ENCODE results near the gene RGS10. TPM values are rescaled to one million over a fixed set of nuclear protein-coding genes. Genes with fewer than 3 reads are reported as not detected.
A peak's percentile ranks its signal among the peaks of the same experiment; 100 is the strongest.

RGS10 gene
- total RNA-seq, 1 experiment from 2014 or later, result 22.6 TPM

DNA sequence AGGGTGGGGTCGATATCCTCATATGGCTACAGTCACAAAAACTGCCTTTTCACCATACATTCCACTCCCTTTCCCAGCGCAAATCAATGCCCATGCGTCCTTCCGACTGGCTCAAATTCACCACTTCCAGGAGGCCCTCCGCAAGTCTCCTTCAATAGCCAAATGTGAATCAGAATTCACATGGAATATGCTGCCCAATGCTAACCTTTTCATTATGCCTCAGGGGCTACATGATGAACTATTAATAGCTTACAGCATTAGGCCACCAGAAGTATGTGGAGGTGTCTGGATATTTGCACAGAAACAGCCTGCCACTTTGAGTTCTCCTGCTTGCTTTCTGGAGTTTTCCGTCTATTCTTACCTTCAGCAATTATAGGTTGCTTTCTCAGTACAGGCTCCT is 27.7 kb downstream of the RGS10 start (continued):
- TF ChIP-seq, protein P1, sequence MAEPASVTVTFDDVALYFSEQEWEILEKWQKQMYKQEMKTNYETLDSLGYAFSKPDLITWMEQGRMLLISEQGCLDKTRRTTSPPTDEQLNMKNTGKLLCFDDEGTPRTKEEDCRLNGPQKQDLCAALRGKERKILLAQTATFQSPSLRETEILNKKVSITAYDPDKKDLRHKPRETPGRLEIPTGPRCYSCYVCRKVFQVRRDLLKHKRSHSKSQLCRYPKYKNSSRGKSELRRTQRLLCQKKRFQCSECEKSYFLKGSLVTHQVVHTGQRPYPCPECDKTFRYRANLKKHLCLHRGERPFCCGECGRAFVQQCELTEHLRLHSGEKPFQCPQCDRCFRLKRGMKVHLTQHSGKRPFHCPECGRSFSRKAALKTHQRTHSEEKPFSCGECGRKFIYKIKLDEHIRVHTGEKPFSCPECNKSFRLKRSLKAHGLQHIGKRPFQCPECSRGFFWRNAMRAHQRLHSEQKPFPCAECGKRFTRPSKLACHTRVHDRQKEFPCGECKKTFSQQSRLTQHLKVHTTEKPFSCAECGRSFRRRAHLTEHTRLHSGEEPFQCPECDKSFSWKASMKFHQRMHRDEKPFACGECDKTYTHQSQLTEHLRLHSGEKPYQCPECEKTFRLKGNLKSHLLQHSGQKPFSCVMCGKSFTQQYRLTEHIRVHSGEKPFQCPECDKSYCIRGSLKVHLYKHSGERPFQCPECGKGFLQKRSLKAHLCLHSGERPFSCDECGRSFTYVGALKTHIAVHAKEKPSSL (CRISPR knock-in tag; conservative IDR thresholded peaks at IDR 0.05), result no peak
- TF ChIP-seq, protein P2, sequence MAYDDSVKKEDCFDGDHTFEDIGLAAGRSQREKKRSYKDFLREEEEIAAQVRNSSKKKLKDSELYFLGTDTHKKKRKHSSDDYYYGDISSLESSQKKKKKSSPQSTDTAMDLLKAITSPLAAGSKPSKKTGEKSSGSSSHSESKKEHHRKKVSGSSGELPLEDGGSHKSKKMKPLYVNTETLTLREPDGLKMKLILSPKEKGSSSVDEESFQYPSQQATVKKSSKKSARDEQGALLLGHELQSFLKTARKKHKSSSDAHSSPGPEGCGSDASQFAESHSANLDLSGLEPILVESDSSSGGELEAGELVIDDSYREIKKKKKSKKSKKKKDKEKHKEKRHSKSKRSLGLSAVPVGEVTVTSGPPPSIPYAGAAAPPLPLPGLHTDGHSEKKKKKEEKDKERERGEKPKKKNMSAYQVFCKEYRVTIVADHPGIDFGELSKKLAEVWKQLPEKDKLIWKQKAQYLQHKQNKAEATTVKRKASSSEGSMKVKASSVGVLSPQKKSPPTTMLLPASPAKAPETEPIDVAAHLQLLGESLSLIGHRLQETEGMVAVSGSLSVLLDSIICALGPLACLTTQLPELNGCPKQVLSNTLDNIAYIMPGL (CRISPR knock-in tag; IDR thresholded peaks at IDR 0.05), result no peak
- TF ChIP-seq PRRX2 (CRISPR knock-in tag; IDR thresholded peaks at IDR 0.05) (no peak), ZNF416 (CRISPR knock-in tag; IDR thresholded peaks at IDR 0.05) (no peak), MXD4 (CRISPR knock-in tag; IDR thresholded peaks at IDR 0.05; ENCODE audit: borderline replicate concordance) (no peak), ZBTB21 (CRISPR knock-in tag; IDR thresholded peaks at IDR 0.05; ENCODE audit: borderline replicate concordance) (no peak), ZNF138 (CRISPR knock-in tag; conservative IDR thresholded peaks at IDR 0.05) (no peak), TCF7 (CRISPR knock-in tag; IDR thresholded peaks at IDR 0.05; ENCODE audit: low read depth) (no peak)
- TF ChIP-seq, protein P3, sequence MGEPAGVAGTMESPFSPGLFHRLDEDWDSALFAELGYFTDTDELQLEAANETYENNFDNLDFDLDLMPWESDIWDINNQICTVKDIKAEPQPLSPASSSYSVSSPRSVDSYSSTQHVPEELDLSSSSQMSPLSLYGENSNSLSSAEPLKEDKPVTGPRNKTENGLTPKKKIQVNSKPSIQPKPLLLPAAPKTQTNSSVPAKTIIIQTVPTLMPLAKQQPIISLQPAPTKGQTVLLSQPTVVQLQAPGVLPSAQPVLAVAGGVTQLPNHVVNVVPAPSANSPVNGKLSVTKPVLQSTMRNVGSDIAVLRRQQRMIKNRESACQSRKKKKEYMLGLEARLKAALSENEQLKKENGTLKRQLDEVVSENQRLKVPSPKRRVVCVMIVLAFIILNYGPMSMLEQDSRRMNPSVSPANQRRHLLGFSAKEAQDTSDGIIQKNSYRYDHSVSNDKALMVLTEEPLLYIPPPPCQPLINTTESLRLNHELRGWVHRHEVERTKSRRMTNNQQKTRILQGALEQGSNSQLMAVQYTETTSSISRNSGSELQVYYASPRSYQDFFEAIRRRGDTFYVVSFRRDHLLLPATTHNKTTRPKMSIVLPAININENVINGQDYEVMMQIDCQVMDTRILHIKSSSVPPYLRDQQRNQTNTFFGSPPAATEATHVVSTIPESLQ (CRISPR knock-in tag; IDR thresholded peaks at IDR 0.05), result no peak
- TF ChIP-seq, protein P4, sequence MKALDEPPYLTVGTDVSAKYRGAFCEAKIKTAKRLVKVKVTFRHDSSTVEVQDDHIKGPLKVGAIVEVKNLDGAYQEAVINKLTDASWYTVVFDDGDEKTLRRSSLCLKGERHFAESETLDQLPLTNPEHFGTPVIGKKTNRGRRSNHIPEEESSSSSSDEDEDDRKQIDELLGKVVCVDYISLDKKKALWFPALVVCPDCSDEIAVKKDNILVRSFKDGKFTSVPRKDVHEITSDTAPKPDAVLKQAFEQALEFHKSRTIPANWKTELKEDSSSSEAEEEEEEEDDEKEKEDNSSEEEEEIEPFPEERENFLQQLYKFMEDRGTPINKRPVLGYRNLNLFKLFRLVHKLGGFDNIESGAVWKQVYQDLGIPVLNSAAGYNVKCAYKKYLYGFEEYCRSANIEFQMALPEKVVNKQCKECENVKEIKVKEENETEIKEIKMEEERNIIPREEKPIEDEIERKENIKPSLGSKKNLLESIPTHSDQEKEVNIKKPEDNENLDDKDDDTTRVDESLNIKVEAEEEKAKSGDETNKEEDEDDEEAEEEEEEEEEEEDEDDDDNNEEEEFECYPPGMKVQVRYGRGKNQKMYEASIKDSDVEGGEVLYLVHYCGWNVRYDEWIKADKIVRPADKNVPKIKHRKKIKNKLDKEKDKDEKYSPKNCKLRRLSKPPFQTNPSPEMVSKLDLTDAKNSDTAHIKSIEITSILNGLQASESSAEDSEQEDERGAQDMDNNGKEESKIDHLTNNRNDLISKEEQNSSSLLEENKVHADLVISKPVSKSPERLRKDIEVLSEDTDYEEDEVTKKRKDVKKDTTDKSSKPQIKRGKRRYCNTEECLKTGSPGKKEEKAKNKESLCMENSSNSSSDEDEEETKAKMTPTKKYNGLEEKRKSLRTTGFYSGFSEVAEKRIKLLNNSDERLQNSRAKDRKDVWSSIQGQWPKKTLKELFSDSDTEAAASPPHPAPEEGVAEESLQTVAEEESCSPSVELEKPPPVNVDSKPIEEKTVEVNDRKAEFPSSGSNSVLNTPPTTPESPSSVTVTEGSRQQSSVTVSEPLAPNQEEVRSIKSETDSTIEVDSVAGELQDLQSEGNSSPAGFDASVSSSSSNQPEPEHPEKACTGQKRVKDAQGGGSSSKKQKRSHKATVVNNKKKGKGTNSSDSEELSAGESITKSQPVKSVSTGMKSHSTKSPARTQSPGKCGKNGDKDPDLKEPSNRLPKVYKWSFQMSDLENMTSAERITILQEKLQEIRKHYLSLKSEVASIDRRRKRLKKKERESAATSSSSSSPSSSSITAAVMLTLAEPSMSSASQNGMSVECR (CRISPR knock-in tag; IDR thresholded peaks at IDR 0.05; ENCODE audit: borderline replicate concordance), result no peak

DNA sequence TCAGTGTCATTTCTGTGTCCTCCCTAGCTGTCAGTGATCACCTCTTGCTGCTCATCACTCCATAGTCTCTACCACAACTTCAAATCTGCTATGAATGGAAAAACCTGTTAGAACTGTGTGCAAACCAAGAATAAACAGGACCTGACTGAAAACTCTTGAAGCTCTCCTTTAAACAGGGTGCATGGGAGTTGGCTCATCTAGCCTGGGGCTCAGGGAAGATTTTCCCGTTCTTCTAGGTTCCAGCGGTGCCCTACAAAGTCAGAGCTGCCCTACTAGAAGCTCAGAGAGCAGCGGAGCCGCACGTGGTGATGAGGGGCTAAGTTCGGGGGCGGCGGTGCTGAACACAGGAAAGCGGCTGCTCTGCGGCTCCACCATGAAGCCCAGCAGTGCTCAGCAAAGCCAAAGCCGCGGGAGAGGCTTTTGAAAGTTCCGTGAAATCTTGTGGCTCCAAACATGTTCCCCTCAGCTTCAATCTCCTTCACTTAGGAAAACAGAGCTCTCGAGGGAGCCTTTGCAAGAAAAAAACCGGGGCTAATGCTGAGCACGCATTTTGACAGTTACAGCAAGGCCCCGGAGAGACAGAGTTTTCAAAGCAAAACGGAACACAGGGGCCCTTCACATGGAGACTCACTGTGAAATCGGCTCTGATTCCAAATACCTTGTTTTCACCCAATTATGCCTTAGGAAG is 30.5 kb downstream of the RGS10 start:
- peaks cover 11% of the 10 kb centered on the region for H3K4me1 Mint-ChIP-seq
- DNase-seq (ENCODE audit: low spot score), result no peak
- H3K27me3 Mint-ChIP-seq (ENCODE audit: low read depth), result no peaks in the 10 kb centered on the region
- no peak overlapping the region for H3K4me3 Mint-ChIP-seq
- no peaks in the 10 kb centered on the region for H3K9me3 Mint-ChIP-seq
- TF ChIP-seq RORB (CRISPR knock-in tag; IDR thresholded peaks at IDR 0.05), result no peak
- TF ChIP-seq, protein P2 (CRISPR knock-in tag; IDR thresholded peaks at IDR 0.05), result no peak
- TF ChIP-seq CBFB (CRISPR knock-in tag; IDR thresholded peaks at IDR 0.05; ENCODE audit: low read depth), result no peak
- POLR2A ChIA-PET, result no interaction called here
- peaks cover 2% of the 10 kb centered on the region; the same call in 1 of the 2 replicates for H3K36me3 Mint-ChIP-seq
- peak overlapping the region; percentile 76; the same call in 1 of the 2 replicates for H3K27ac Mint-ChIP-seq
- CTCF ChIA-PET, result no interaction called here
- no peak for ATAC-seq

Measured in WTC11 (cell line).